ENCODE measurements around the gene GSX1.

GSX1 gene

DNA sequence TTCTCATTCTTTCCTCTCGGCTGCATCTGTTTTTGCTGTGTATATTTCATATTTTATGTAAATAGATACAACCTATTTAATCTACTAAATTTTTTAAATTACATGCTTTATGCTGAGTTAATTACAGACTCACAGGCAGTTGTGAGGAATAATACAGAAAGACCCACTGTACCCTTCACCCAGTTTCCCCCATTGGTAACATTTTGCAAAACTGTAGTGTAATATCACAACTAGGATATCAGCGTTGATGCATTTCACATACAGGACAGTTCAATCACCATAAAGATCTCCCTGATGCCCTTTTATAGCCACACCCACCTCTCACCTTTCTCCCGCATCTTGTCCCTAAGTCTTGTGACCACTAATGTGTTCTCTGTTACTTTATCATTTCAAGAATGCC lies 43.5 kb downstream of the GSX1 start:
- no peak for DNase-seq

DNA sequence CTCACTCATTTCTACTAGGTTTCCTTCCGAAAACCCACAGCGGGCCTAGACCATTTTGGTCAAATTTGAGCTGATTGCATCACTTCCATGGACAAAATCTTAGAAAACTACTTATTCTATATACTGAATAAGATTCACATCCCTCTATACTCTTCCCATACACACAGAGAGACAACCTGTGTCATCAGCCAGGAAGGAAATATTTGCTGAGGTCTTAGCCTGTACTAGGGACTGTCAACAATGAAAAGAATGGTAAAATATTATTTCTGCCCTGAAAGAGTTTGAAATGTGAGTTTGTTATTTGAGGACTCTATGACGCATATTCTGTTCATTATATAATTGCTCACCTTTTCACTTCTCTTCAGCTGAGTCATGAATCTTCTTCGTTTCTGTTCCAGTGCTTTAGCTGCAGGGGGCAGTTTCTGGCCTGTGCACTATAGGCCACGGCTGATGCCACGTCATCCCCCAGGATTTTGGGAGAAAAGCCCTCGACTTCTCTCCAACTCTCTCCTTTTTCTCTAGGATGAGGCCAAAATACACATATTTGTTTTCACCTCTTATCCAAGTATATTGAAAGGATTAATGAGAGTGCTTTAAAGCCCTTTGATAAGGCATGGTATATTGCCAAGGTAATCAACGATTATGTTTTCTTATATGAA lies 47.7 kb downstream of the GSX1 start:
- no peak for DNase-seq

DNA sequence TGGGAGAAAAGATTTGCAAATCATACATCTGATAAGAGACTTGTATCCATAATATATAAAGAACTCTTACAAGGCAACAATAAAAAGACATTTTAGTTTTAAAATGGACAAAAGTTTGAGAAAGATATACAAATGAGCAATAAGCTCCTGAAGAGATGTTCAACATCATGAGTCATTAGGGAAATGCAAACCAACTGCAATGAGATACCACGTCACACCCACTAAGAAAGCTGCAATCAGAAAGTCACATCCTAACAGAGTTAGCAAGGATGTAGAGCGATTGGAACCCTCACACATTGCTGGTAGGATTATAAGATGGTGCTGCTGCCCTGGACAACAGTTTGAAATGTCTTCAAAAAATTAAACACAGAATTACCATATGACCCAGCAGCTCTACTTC lies 50.3 kb downstream of the GSX1 start:
- DNase-seq: no peak

All from stimulated activated CD4-positive, alpha-beta T cell treated with anti-CD3 and anti-CD28 coated beads, Interleukin-2, amount 100 ng/mL, for 48 hours (primary cell).